HG02884 (cell line): Measurements from ENCODE around the gene TUT7.
"Not testable (repeated sequence)": the region's sequence is repeated elsewhere in the genome, so short reads cannot be mapped to it uniquely, and the experiment has no call there.

Experiments used
- ATAC-seq: cut with Tn5 transposase; IDR thresholded peaks from one replicate; pipeline ENCODE4 v1.9.1; 2021; ENCODE audit warnings: mild to moderate bottlenecking, moderate library complexity; ENCODE audit not compliant: unreplicated experiment

The TUT7 gene

GRCh38 chr9:86354011-86354817 is at the start of gene TUT7:
Gene TUT7 (minus strand): TSS chr9:86354410. CDS start chr9:86353199, 1,211 bp downstream.
- ATAC-seq: peak; percentile 72

GRCh38 chr9:86402591-86402990 is 48.4 kb upstream of the TUT7 start:
- ATAC-seq: no peak

GRCh38 chr9:86396412-86396811 is 42.2 kb upstream of the TUT7 start:
- no peak for ATAC-seq

- ATAC-seq: not testable (repeated sequence)
These were observed 36.0 kb upstream of the TUT7 start for GRCh38 chr9:86390184-86390583.

- no peak for ATAC-seq
These were observed 35.4 kb upstream of the TUT7 start for GRCh38 chr9:86389628-86390027.

- ATAC-seq: no peak
These were observed 33.2 kb upstream of the TUT7 start for GRCh38 chr9:86387376-86387775.

- not testable (repeated sequence) for ATAC-seq
These were observed 28.8 kb upstream of the TUT7 start for GRCh38 chr9:86383000-86383399.

GRCh38 chr9:86376016-86376415 is 21.8 kb upstream of the TUT7 start:
- ATAC-seq: no peak

- no peak for ATAC-seq
These were observed 15.6 kb upstream of the TUT7 start for GRCh38 chr9:86369810-86370209.

- ATAC-seq: no peak
These were observed 14.8 kb upstream of the TUT7 start for GRCh38 chr9:86368871-86369521.

- ATAC-seq: no peak
These were observed 7.0 kb upstream of the TUT7 start for GRCh38 chr9:86361176-86361575.

- no peak for ATAC-seq
These were observed 5.1 kb upstream of the TUT7 start for GRCh38 chr9:86359151-86359879.

GRCh38 chr9:86356871-86357866 is 3.0 kb upstream of the TUT7 start:
- ATAC-seq: no peak

GRCh38 chr9:86355814-86356213 is 1.6 kb upstream of the TUT7 start:
- no peak for ATAC-seq

GRCh38 chr9:86354818-86355309 is 654 bp upstream of the TUT7 start:
- ATAC-seq: no peak

GRCh38 chr9:86353655-86354010 is 577 bp downstream of the TUT7 start:
- ATAC-seq: no peak

- ATAC-seq: no peak
These were observed 1.7 kb downstream of the TUT7 start for GRCh38 chr9:86352440-86353077.

- no peak for ATAC-seq
These were observed 2.3 kb downstream of the TUT7 start for GRCh38 chr9:86351880-86352279.

GRCh38 chr9:86350006-86350760 is 4.0 kb downstream of the TUT7 start:
- peak; percentile 24 for ATAC-seq
